Activated CD4-positive, alpha-beta T cell treated with anti-CD3 and anti-CD28 coated beads, Interleukin-2, Interleukin-6, amounts not matched to agents 100 ng/mL and 50 ng/mL, durations not matched to agents 16 hours and 8 hours (primary cell): Measurements from ENCODE around the gene SNED1.

ENCODE experiments used
- DNase-seq: peaks from one replicate; pipeline ENCODE4 v3.0.0-alpha.2; 2020

Gene SNED1

GRCh38 chr2:240997856-240998705 lies at the start of gene SNED1:
TSS of gene SNED1 (plus strand) at chr2:240998618. CDS start at chr2:240998838, 220 bp downstream.
- DNase-seq: peak; percentile 44

GRCh38 chr2:240948905-240949790 lies 49.3 kb upstream of the SNED1 start:
- DNase-seq: no peak

GRCh38 chr2:240949791-240950705 lies 48.4 kb upstream of the SNED1 start:
- no peak for DNase-seq

GRCh38 chr2:240951045-240951594 lies 47.3 kb upstream of the SNED1 start:
- no peak for DNase-seq

GRCh38 chr2:240952496-240953246 lies 45.7 kb upstream of the SNED1 start:
- no peak for DNase-seq

GRCh38 chr2:240953426-240954410 lies 44.7 kb upstream of the SNED1 start:
- no peak for DNase-seq

GRCh38 chr2:240954436-240955305 lies 43.7 kb upstream of the SNED1 start:
- DNase-seq: no peak

- DNase-seq: no peak
These were observed 42.9 kb upstream of the SNED1 start for GRCh38 chr2:240955306-240956170.

- DNase-seq: no peak
These were observed 42.1 kb upstream of the SNED1 start for GRCh38 chr2:240956171-240956934.

- no peak for DNase-seq
These were observed 41.3 kb upstream of the SNED1 start for GRCh38 chr2:240956935-240957655.

GRCh38 chr2:240957656-240958365 lies 40.6 kb upstream of the SNED1 start:
- no peak for DNase-seq

GRCh38 chr2:240958366-240959213 lies 39.8 kb upstream of the SNED1 start:
- no peak for DNase-seq

- no peak for DNase-seq
These were observed 39.0 kb upstream of the SNED1 start for GRCh38 chr2:240959214-240959940.

GRCh38 chr2:240959941-240960308 lies 38.5 kb upstream of the SNED1 start:
- no peak for DNase-seq
